Activated effector memory CD4-positive, alpha-beta T cell treated with anti-CD3 and anti-CD28 coated beads, Interleukin-2, amount 50 U/mL, for 16 hours (primary cell): Measurements from ENCODE around the gene LAMA5.

Source experiments
- DNase-seq: peaks from one replicate; pipeline ENCODE4 v3.0.0-alpha.2; 2020

Gene LAMA5

DNA sequence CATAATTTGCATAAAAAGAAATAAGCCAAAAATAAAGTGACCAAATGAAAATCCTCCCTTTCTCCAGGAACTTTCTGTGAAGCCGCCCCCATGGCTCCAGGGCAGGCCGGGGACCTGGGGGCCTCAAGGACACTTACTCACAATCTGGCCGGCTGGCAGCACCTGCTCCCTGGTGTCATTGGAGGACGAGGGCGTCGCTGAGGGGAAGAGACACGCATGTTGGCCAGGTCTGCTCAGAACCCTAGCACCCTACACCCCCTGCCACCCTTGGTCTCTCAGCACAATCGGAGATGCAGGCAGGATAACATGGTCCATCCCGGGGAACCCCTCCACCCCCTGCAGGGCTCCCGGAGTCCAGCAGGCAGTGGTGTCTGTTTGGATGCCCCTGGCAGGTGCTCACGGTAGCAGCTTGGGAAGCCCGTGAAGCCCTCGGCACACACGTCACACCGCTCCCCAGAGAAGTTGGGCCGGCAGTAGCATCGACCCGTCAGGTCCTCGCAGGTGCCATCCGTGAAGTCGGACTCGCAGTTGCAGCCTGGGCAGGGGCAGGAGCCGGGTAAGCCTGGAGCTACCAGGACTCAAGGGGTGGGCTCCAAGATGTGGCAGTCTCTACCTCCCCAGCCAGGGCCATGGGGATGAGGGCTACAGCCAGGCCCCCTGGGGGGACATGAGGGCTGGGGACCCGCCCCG is 21.3 kb downstream of the LAMA5 start:
- DNase-seq: no peak

DNA sequence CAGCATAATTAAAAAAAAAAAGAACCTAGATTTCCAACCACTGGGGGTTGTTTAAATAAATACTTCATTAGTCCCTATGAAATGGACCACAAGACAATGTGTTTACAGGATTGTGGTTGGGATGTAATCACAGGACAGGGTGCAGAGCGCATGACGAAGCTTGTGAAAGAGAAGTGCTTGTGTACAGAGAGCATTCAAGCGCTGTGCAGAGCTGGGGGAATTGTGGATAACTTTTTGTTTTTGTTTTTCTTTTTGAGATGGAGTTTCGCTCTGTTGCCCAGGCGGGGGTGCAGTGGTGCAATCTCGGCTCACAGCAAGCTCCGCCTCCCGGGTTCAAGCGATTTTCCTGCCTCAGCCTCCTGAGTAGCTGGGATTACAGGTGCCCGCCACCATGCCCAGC is 22.3 kb downstream of the LAMA5 start:
- DNase-seq: no peak

DNA sequence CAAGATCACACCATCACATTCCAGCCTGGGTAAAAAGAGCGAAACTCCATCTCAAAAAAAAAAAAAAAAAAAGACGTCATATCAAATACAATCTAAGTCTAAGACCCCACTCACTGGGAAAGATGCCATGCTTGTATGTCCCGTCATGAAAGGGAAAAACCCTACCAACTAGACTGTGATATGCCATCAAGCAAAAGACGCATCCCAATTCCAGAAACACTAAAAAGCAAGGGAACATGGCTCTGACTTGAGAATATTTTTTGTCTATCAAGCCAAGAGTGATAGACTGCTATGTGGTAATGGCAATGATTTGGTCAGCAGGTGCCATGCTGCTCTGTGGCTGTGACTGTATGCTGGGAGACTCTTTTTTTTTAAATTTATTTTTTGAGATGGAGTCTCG is 23.0 kb downstream of the LAMA5 start:
- DNase-seq: no peak

GRCh38 chr20:62342910-62343309 is 24.2 kb downstream of the LAMA5 start:
- DNase-seq: no peak

GRCh38 chr20:62339647-62340062 is 27.5 kb downstream of the LAMA5 start:
- DNase-seq: no peak

DNA sequence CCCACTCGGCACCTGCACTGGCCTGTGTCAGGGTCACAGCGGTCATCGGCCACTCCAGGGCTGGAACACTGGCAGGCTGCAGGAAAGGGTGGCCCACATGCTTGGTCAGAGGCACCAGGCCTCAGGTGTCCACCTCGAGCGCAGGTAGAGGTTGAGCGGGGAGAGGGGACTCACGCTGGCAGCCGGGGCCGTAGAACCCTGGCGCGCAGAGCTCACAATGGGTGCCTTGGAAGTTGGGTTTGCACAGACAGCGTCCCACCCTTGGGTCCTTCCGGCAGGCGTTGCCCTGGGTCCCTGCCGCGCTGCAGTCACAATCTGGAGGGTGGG is 28.9 kb downstream of the LAMA5 start:
- no peak for DNase-seq

- DNase-seq: no peak
Observed at GRCh38 chr20:62337558-62338293, 29.4 kb downstream of the LAMA5 start.

GRCh38 chr20:62336775-62337557 is 30.1 kb downstream of the LAMA5 start:
- DNase-seq: no peak

- no peak for DNase-seq
Observed at GRCh38 chr20:62336329-62336728, 30.8 kb downstream of the LAMA5 start.

DNA sequence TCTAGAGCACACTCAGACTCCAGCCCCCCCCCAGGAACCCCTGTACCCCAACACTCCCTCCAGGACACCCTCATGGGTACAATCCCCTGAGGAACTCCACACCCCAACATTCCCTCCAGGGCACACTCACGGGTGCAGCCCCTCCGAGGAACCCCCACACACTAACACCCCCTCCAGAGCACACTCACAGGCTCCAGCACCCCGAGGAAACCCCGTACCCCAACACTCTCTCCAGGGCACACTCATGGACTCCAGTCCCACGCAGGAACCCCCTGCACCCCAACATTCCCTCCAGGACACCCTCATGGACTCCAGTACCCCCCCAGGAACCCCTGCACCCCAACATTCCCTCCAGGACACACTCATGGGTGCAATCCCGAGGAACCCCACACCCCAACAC is 31.6 kb downstream of the LAMA5 start:
- DNase-seq: no peak

DNA sequence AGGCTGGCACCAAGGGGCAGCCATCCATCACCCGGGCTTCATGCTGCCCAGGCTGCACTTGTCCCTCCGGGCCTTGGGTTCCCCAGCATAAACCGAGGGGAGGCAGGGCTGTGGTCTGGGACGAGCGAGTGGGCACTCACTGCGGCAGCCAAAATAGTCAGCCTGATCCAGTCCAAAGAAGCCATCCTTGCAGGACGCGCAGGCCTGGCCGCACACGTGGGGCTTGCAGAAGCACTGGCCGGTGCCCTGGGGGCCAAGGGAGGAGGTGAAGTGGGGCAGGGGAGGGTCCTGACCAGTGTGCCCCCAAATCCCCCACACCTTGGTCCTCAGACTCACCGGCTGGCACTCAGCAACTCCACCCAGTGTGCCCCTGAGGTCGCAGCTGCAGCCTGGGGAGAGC is 32.2 kb downstream of the LAMA5 start:
- DNase-seq: no peak

DNA sequence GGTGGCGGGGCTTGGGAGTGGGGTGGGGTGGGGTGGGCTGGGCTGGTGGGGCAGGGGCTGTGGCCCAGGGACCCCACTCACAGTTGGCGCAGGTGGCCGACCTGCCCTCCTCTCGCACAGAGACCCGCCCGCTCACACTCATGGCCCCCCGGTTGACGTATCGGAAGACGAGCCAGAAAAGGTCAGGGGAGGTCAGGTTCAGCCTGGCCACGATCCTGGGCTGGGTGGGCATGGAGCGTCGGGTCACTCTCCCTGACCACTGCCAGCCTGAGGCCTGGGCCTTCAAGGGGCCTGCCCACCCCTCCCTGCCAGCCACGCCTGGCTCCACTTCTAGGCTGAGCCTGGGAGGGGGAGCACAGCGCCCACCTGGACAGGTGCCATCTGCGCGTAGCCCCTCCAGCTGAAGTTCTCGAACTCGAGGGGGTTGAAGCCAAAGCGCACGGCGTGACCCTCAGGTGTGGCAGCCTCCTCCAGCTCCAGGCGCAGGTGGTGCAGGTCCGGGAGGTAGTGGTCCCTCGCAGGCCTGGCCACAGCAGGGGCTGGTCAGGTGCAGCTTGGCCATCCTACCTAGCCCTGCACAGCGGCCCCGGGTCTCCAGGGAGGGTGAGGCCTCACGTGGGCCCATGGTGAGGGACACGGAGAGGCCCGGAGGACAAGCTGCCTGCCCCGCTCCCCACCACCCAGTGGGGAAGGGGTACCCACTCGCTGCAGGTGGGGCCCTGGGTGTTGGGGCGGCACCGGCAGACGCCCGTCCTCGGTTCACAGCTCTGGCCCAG is 33.1 kb downstream of the LAMA5 start:
- DNase-seq: no peak

DNA sequence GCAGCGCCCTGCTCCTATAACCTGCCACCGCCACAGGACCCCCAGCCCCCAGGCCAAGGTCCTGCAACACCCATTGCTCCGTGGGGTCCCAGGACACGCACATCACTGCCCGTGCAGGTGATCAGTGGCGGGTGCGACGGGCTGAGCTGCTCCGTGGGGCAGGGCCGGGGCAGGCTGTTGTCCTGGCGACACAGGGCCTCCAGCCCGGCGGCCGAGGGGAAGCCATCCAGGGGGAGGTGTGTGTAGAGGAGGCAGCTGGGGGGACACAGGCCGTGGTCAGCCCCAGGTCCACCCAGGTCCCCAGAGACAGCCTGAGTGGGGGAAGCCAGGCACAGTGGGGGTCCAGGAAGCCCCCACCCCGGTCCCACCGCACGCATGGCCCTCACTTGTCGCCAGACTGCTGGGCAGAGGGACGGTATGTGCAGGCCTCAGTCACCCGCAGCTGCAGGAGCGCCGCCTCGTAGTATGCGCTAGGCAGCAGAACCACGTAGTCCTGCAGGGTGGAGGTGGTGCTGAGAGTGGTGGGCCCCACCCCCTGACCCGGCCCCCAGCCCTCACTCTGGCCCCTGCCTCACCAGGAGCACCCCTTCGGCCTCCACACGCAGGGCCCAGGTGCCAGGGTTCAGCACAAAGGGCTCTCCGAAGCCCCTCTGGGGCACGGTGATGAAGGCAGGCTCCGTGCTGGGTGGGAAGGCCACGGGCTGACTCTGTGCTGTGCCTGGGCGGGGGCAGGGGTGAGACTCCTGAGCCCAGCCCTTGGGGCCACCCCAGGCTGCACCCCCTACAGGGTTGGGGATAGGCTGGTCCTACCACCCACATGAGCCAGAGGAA is 33.9 kb downstream of the LAMA5 start:
- DNase-seq: no peak

GRCh38 chr20:62332421-62332820 is 34.7 kb downstream of the LAMA5 start:
- no peak for DNase-seq

GRCh38 chr20:62331347-62331746 is 35.8 kb downstream of the LAMA5 start:
- no peak for DNase-seq

- no peak for DNase-seq
Observed at GRCh38 chr20:62330576-62331317, 36.4 kb downstream of the LAMA5 start.

DNA sequence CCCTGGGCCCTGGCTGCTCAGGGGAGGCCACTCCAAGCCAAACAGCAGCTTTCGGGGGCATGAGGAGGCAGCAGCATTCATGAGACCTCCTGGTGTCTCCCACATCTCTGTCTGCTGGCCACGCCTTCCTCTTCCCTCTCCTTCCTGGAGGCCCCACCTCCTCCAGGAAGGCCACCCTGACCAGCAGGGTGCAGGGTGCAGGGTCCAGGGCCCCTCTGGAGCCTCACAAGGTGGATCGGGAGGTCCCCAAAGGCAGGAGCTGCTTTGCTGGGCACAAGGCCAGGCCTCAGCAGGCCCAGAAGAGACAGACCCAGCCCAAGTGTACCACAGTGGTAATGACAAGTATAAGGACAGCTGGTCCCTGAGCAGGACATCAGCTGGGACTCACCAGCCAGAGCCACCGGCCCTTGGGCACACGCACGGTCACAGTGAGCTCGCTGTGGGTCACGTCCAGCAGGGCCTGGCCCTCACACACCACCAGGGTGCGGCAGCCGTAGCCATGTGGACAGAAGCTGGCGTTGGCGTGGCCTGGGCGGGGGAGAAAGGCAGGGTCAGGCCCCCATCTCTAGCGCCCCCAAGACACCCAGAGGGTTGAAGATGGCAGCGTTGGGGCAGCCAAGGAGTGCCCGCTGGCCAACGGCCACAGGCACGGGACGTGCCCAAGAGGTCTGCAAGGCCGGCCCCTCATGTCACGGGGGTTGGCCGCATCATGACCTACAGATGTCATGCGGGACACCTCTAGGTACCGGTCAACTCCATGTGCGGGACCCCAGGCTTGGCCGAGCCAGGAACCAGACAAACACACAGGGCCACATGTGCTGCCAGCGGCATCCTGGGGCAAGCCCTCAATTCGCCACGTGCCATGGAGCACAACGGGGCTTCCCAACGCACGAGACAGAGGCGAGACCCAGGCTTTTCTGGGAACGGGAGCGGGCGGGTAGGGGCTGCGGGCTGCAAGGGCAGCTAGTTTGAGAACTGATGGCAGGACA is 37.4 kb downstream of the LAMA5 start:
- no peak for DNase-seq

DNA sequence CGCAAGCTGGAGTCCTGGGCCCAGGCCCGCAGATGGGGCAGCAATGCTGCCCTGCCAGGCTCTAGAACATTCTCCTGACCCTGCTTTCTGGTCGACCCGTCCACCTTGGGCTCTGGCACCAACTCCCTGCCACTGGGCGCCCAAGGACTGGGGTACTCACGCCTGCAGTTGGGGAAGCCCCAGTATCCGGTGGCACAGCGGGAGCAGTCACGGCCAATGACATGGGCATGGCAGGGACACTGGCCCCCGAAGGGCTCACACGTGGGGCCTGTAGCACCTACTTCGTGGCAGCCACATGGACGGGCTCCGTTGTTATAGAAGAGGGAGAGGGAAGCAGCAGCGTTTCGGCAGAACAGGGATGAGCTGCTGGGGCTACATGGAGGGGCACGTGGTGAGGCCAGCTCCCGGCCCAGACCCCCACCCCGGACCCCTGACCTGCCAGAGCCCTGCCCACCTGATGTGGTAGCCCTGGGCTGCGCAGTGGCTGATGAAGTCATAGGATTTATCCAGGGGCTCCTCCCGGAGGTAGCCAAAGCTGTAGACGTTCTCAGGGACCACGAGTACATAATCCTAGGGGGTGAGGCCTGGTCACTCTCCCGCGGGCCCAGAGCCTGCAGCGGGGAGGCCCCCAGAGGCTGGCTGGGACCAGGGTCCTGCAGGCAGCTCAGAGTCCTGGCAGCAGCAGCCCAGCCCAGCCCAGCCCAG is 38.3 kb downstream of the LAMA5 start:
- no peak for DNase-seq

GRCh38 chr20:62327726-62328495 is 39.2 kb downstream of the LAMA5 start:
- DNase-seq: no peak
